IMR-90 (cell line): Measurements from ENCODE around the gene KCNA10. TPM values are rescaled to one million over a fixed set of nuclear protein-coding genes. Genes with fewer than 3 reads are reported as not detected.

Experiments used
- ATAC-seq: fragments of 200-7000 bp; cut with Tn5 transposase; 2 replicates; pipeline ENCODE4 v1.9.1; 2020; ENCODE audit warnings: low read depth, mild to moderate bottlenecking, moderate library complexity
- BruUV-seq: library from RNA; stranded (reverse); fragments of 400-500 nt; replicated peaks from 2 replicates; lab custom pipeline; 2021; lab: Mats Ljungman, UMichigan
- CTCF ChIA-PET: fragments of 300-600 bp; formaldehyde crosslinking; extraction: SDS; loops from one replicate; lab custom pipeline; 2021; ENCODE audit warnings: antibody characterized with exemption; lab: Yijun Ruan, JAX
- POLR2A ChIA-PET: fragments of 300-600 bp; sonication (Branson Sonifier 250); formaldehyde crosslinking; loops from one replicate; lab custom pipeline; 2022; ENCODE audit warnings: antibody characterized with exemption; ENCODE audit not compliant: unreplicated experiment; lab: Charles Lee
- DNase-seq: peaks from one replicate; pipeline ENCODE4 v3.0.0; 2013
- H2AFZ ChIP-seq: replicated peaks from 2 replicates; pipeline ENCODE3; 2013; ENCODE audit warnings: low read length, mild to moderate bottlenecking; ENCODE audit not compliant: poor library complexity
- H2AK5ac ChIP-seq: 2 replicates; pipeline ENCODE4 v1.6.1; 2013; ENCODE audit warnings: low read depth, low read length, inconsistent platforms
- H2AK9ac ChIP-seq: replicated peaks from 2 replicates; pipeline ENCODE3; 2013; ENCODE audit warnings: mild to moderate bottlenecking, low read depth, low read length, moderate library complexity; ENCODE audit not compliant: poor library complexity
- H2BK120ac ChIP-seq: 2 replicates; pipeline ENCODE4 v1.6.1; 2013; ENCODE audit warnings: low read depth, low read length, inconsistent platforms
- H2BK15ac ChIP-seq: 3 replicates; pipeline ENCODE4 v1.6.1; 2013; ENCODE audit warnings: low read depth, low read length, inconsistent platforms
- H2BK20ac ChIP-seq: 2 replicates; pipeline ENCODE4 v1.6.1; 2013; ENCODE audit warnings: low read depth, mild to moderate bottlenecking, inconsistent platforms, low read length, moderate library complexity
- H2BK5ac ChIP-seq: 2 replicates; pipeline ENCODE4 v1.6.1; 2013; ENCODE audit warnings: mild to moderate bottlenecking, low read depth, low read length, inconsistent platforms; ENCODE audit not compliant: poor library complexity, severe bottlenecking
- H3K14ac ChIP-seq: replicated peaks from 2 replicates; pipeline ENCODE4 v1.6.1; 2013; ENCODE audit warnings: low read depth, low read length, inconsistent platforms
- H3K18ac ChIP-seq: 2 replicates; pipeline ENCODE4 v1.6.1; 2013; ENCODE audit warnings: low read depth, low read length, control low read depth
- H3K23ac ChIP-seq: 2 replicates; pipeline ENCODE4 v1.6.1; 2013; ENCODE audit warnings: low read depth, low read length, inconsistent platforms
- H3K27ac ChIP-seq: 2 replicates; pipeline ENCODE4 v1.5.1; 2013; ENCODE audit warnings: mild to moderate bottlenecking, control low read depth, low read length; ENCODE audit not compliant: insufficient read depth
- H3K27me3 ChIP-seq: 2 replicates; pipeline ENCODE4 v1.6.1; 2013; ENCODE audit warnings: low read length; ENCODE audit not compliant: control insufficient read depth, insufficient read depth
- H3K36me3 ChIP-seq: 2 replicates; pipeline ENCODE4 v1.6.1; 2013; ENCODE audit warnings: low read length, mixed read lengths; ENCODE audit not compliant: control insufficient read depth, insufficient read depth
- H3K4ac ChIP-seq: 2 replicates; pipeline ENCODE4 v1.6.1; 2013; ENCODE audit warnings: low read depth, low read length, inconsistent platforms
- H3K4me1 ChIP-seq: 2 replicates; pipeline ENCODE4 v1.6.1; 2013; ENCODE audit warnings: low read length, mixed read lengths; ENCODE audit not compliant: control insufficient read depth, insufficient read depth
- H3K4me2 ChIP-seq: 2 replicates; pipeline ENCODE4 v1.6.1; 2013; ENCODE audit warnings: low read depth, mild to moderate bottlenecking, control low read depth, low read length, moderate library complexity
- H3K4me3 ChIP-seq: 2 replicates; pipeline ENCODE4 v1.5.1; 2013; ENCODE audit warnings: low read depth, mild to moderate bottlenecking, control low read depth, low read length, moderate library complexity; ENCODE audit not compliant: insufficient read depth
- H3K56ac ChIP-seq: 2 replicates; pipeline ENCODE4 v1.6.1; 2013; ENCODE audit warnings: low read length, inconsistent platforms; ENCODE audit not compliant: insufficient read depth; ENCODE audit errors: extremely low read depth
- H3K79me1 ChIP-seq, 2 experiments: 2 replicates each; pipeline ENCODE4 v1.6.1; 2013; ENCODE audit warnings: low read length in 2 of 2, inconsistent platforms in 1 of 2, low read depth in 1 of 2
- H3K9ac ChIP-seq: 2 replicates; pipeline ENCODE4 v1.6.1; 2013; ENCODE audit warnings: low read depth, low read length, control low read depth
- H3K9me1 ChIP-seq: 2 replicates; pipeline ENCODE4 v1.6.1; 2013; ENCODE audit warnings: low read length, inconsistent platforms; ENCODE audit not compliant: insufficient read depth
- H3K9me3 ChIP-seq: 2 replicates; pipeline ENCODE4 v1.6.1; 2013; ENCODE audit warnings: low read length; ENCODE audit not compliant: control insufficient read depth, insufficient read depth
- H4K20me1 ChIP-seq: 2 replicates; pipeline ENCODE4 v1.6.1; 2013; ENCODE audit warnings: low read length, inconsistent platforms; ENCODE audit not compliant: insufficient read depth
- H4K5ac ChIP-seq: 2 replicates; pipeline ENCODE4 v1.6.1; 2013; ENCODE audit warnings: mild to moderate bottlenecking, low read depth, low read length, control low read depth
- H4K8ac ChIP-seq, 2 experiments: 2 replicates each; pipeline ENCODE4 v1.6.1; 2013; ENCODE audit warnings: low read depth in 2 of 2, low read length in 2 of 2, control low read depth in 1 of 2, inconsistent platforms in 1 of 2
- H4K91ac ChIP-seq: 2 replicates; pipeline ENCODE4 v1.6.1; 2013; ENCODE audit warnings: low read depth, low read length, inconsistent platforms; ENCODE audit not compliant: insufficient read depth
- BHLHE40 ChIP-seq: fragments of 150-350 bp; IDR thresholded peaks from 2 replicates; pipeline ENCODE4 v1.6.1; 2016; ENCODE audit warnings: mild to moderate bottlenecking, low read depth, low read length
- CEBPB ChIP-seq: IDR thresholded peaks from 2 replicates; pipeline ENCODE4 v1.6.1; 2012; ENCODE audit warnings: low read depth, low read length, improper control_type of control experiment
- CHD1 ChIP-seq: IDR thresholded peaks from 2 replicates; pipeline ENCODE4 v1.6.1; 2012; ENCODE audit warnings: low read depth, low read length, improper control_type of control experiment
- CTCF ChIP-seq: conservative IDR thresholded peaks from 2 replicates; pipeline ENCODE4 v1.5.1; 2012; ENCODE audit warnings: mild to moderate bottlenecking, low read depth, low read length, improper control_type of control experiment
- FOS ChIP-seq: fragments of 150-350 bp; IDR thresholded peaks from 2 replicates; pipeline ENCODE4 v1.6.1; 2016; ENCODE audit warnings: low read depth, low read length
- MAFK ChIP-seq: IDR thresholded peaks from 2 replicates; pipeline ENCODE4 v1.6.1; 2012; ENCODE audit warnings: low read depth, low read length, improper control_type of control experiment
- MAZ ChIP-seq: IDR thresholded peaks from 2 replicates; pipeline ENCODE4 v1.6.1; 2012; ENCODE audit warnings: low read depth, mild to moderate bottlenecking, low read length, improper control_type of control experiment, moderate library complexity, borderline replicate concordance
- MXI1 ChIP-seq: IDR thresholded peaks from 2 replicates; pipeline ENCODE4 v1.6.1; 2012; ENCODE audit warnings: low read depth, mild to moderate bottlenecking, low read length, moderate library complexity, borderline replicate concordance
- NFE2L2 ChIP-seq: fragments of 150-350 bp; IDR thresholded peaks from 2 replicates; pipeline ENCODE4 v1.6.1; 2016; ENCODE audit warnings: low read depth, mild to moderate bottlenecking, low read length
- POLR2A ChIP-seq: IDR thresholded peaks from 2 replicates; pipeline ENCODE4 v1.6.1; 2012; ENCODE audit warnings: mild to moderate bottlenecking, low read depth, low read length
- RAD21 ChIP-seq: IDR thresholded peaks from 2 replicates; pipeline ENCODE4 v1.6.1; 2012; ENCODE audit warnings: low read length, improper control_type of control experiment
- RCOR1 ChIP-seq: IDR thresholded peaks from 2 replicates; pipeline ENCODE4 v1.6.1; 2012; ENCODE audit warnings: mild to moderate bottlenecking, low read length, improper control_type of control experiment; ENCODE audit not compliant: insufficient replicate concordance
- RFX5 ChIP-seq: IDR thresholded peaks from 2 replicates; pipeline ENCODE4 v1.8.0; 2012; ENCODE audit warnings: low read depth, mild to moderate bottlenecking, low read length, moderate library complexity
- SMC3 ChIP-seq: fragments of 150-350 bp; IDR thresholded peaks from 2 replicates; pipeline ENCODE4 v1.6.1; 2016; ENCODE audit warnings: low read depth, mild to moderate bottlenecking, antibody characterized with exemption, low read length, moderate library complexity
- WGBS, 2 experiments: methylation state at CpG; one replicate each; pipeline versions ENCODE4 v1.1.5 to v1.1.7; 2013; ENCODE audit warnings: missing lambda C conversion rate in 2 of 2; ENCODE audit not compliant: insufficient read length in 1 of 2; ENCODE audit errors: extremely low coverage in 2 of 2; 5-methylcytosine and 5-hydroxymethylcytosine counted together
- dilution Hi-C: fragments of 300-500 bp; cut with HindIII; formaldehyde crosslinking; loops from one replicate; pipeline ENCODE4 v1.14.3; 2018; ENCODE audit warnings: low sequenced_read_pairs; ENCODE audit not compliant: unreplicated experiment
- in situ Hi-C: fragments of 300-500 bp; cut with MboI; formaldehyde crosslinking; loops from 3 replicates; pipeline ENCODE4 v1.14.3; 2019; ENCODE audit warnings: low sequenced_read_pairs, inconsistent platforms, mixed read lengths
- intact Hi-C: fragments of 100-400 bp; cut with micrococcal nuclease; formaldehyde crosslinking; loops from 2 replicates; pipeline ENCODE4 v1.10.0; 2022
- polyA plus RNA-seq, 3 experiments: library from polyadenylated mRNA; depleted of rRNA; stranded (reverse); fragments of >200 nt; gene quantifications; 2 replicates each; pipeline ENCODE4 v1.2.3, GENCODE V29; 2012; ENCODE audit warnings: low replicate concordance in 1 of 3
- total RNA-seq: library from RNA; depleted of rRNA; stranded (reverse); fragments of >200 nt; gene quantifications from 2 replicates; pipeline ENCODE4 v1.2.3, GENCODE V29; 2012
- TF ChIP-seq, protein P1 (sequence below): fragments of 150-350 bp; IDR thresholded peaks from 2 replicates; pipeline ENCODE4 v1.6.1; 2016; ENCODE audit warnings: low read depth, mild to moderate bottlenecking, low read length, moderate library complexity, borderline replicate concordance
- TF ChIP-seq, protein P2 (sequence below): fragments of 150-350 bp; IDR thresholded peaks from 2 replicates; pipeline ENCODE4 v1.6.1; 2017; ENCODE audit warnings: mild to moderate bottlenecking, antibody characterized with exemption, low read length, low read depth

KCNA10 gene
- total and polyA plus RNA-seq, 2 of the 4 experiments (the other 2 are of a cell fraction): not detected

GRCh38 chr1:110502402-110503151, 16.4 kb downstream of the KCNA10 start:
- CTCF ChIA-PET: no interaction called here
- Histone ChIP-seq H4K91ac (no peak overlapping the region), H3K4me3 (no peak overlapping the region), H2AK5ac (no peak overlapping the region), H4K20me1 (no peaks in the 10 kb centered on the region), H3K23ac (no peak overlapping the region), H3K9ac (no peak overlapping the region), H2BK20ac (no peak overlapping the region), H3K18ac (no peak overlapping the region), H3K4me2 (no peak overlapping the region), H2AFZ (no peak overlapping the region), H2AK9ac (no peak overlapping the region), H3K4ac (no peak overlapping the region), H2BK5ac (no peak overlapping the region), H4K8ac (no peak overlapping the region), H3K14ac (no peak overlapping the region), H3K9me1 (no peaks in the 10 kb centered on the region), H3K27ac (no peak overlapping the region), H3K27me3 (peaks cover 58% of the 10 kb centered on the region), H4K5ac (no peak overlapping the region), H2BK15ac (no peak overlapping the region), H2BK120ac (no peak overlapping the region), H3K36me3 (no peaks in the 10 kb centered on the region), H3K56ac (no peak overlapping the region), H3K79me1 (no peaks in the 10 kb centered on the region), H3K9me3 (no peaks in the 10 kb centered on the region), H3K4me1 (no peaks in the 10 kb centered on the region)
- BruUV-seq: no TSS peak
- ATAC-seq (no peak), DNase-seq (no peak)
- POLR2A ChIA-PET: no interaction called here
- in situ Hi-C loops (no loop called here), intact Hi-C loops (no loop called here), dilution Hi-C loops (no loop called here)
- TF ChIP-seq MAFK (no peak), MAZ (no peak), CTCF (no peak), POLR2A (no peak), CEBPB (no peak), MXI1 (no peak), SMC3 (no peak), CHD1 (no peak), RCOR1 (no peak), BHLHE40 (no peak), NFE2L2 (no peak), RFX5 (no peak), RAD21 (no peak), FOS (no peak)
- TF ChIP-seq, protein P1, sequence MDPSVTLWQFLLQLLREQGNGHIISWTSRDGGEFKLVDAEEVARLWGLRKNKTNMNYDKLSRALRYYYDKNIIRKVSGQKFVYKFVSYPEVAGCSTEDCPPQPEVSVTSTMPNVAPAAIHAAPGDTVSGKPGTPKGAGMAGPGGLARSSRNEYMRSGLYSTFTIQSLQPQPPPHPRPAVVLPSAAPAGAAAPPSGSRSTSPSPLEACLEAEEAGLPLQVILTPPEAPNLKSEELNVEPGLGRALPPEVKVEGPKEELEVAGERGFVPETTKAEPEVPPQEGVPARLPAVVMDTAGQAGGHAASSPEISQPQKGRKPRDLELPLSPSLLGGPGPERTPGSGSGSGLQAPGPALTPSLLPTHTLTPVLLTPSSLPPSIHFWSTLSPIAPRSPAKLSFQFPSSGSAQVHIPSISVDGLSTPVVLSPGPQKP: no peak
- TF ChIP-seq, protein P2, sequence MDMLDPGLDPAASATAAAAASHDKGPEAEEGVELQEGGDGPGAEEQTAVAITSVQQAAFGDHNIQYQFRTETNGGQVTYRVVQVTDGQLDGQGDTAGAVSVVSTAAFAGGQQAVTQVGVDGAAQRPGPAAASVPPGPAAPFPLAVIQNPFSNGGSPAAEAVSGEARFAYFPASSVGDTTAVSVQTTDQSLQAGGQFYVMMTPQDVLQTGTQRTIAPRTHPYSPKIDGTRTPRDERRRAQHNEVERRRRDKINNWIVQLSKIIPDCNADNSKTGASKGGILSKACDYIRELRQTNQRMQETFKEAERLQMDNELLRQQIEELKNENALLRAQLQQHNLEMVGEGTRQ: no peak
- 86% methylated on average over 4 of the region's 8 CpGs; no CpG with 5 or more reads in 1 of the 2 experiments for WGBS, 2 experiments
